Cardiac ventricle fibroblast (primary cell): ENCODE results near the gene ACTN2. TPM values are rescaled to one million over a fixed set of nuclear protein-coding genes. Genes with fewer than 3 reads are reported as not detected.

Experiments used
- total RNA-seq: library from RNA; depleted of rRNA; stranded (reverse); fragments of >200 nt; gene quantifications from 2 replicates; pipeline ENCODE4 v1.2.3, GENCODE V29; 2015

Gene ACTN2
- not detected in 2 replicates for total RNA-seq

DNA sequence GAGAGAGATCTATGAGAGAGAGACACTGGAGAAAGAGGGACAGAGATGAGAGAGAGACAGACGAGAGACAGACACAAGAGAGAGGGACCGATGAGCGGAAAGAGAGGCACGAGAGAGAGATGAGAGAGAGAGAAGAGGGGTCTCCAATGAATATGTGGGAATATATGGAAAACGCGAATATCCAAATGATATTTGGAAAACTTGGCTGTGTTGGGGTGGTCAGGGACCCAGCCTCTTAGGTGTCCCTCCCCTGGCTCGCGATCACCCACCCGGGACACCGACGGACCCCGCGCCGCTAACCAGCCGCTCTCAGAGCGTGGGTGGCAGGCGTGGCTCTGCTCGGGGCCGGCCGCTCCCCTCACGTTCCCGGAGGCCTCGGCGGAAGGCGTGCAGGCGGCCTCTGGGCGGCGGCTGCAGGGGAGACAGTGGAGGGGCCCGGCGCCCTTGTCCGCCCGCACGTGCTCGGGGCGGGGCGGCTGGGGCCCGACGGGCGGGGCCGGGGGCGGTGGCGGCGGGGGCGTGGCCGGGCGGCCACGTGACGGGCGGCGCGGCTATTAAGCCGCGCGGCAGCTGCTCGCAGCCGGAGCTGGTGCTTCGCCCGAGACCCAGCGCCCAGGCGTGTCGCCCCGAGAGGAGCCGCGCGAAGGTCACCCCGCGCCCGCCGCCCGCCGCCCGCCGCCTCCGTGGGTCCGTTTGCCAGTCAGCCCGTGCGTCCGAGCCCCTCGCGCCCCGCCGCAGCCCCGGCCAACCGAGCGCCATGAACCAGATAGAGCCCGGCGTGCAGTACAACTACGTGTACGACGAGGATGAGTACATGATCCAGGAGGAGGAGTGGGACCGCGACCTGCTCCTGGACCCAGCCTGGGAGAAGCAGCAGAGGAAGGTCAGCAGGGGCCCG, at the start of gene ACTN2:
Gene ACTN2 (plus strand): TSS at position 583 of the 898 bp plus-strand sequence. CDS start 175 bp downstream, at position 758.

DNA sequence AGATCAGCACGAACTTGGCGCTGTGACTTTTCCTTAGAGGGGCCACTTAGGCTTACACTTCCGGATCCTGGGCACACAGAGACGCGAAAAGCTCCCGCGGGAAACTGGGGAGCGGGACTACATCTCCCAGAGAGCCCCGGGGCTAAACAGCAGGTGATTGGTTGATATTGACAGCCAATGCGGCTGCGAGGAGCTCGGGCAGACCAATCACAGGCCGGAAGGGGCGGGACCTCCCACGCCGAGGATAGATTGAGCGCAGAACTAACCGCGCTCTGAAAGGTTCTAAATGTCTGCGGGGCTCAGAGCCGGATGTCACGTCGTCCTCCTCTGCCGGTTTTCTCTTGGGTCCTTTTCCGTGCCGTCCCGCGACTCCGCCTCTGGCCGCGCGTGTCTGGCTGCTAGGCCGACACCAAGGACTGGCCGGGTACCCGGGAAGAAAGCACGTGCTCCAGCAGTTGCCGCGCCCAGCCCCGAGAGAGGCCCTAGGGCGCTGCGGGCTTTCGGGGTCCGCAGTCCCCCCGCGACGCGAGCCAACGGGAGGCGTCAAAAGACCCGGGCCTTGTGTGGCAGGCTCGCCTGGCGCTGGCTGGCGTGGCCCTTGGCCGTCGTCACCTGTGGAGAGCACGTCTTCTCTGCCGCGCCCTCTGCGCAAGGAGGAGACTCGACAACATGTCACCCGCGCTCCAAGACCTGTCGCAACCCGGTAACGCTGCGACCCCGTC, 108.9 kb downstream of the ACTN2 start, which contains the start of gene MTR:
Gene MTR (plus strand): TSS at position 258 of the 722 bp plus-strand sequence. CDS start 412 bp downstream, at position 670.

Other genes with a start within 250 kb of the ACTN2 start
- 32.4 and 37.9 TPM in 2 replicates for gene LGALS8, start 162.5 kb upstream of the ACTN2 start, total RNA-seq
- 21.5 and 28.7 TPM in 2 replicates for gene HEATR1, start 82.0 kb upstream of the ACTN2 start, total RNA-seq
- gene MTR, start 108.8 kb downstream of the ACTN2 start, total RNA-seq: 21.2 and 21.5 TPM in 2 replicates